ENCODE measurements around the gene SNCG.
"Not testable (repeated sequence)": the region's sequence is repeated elsewhere in the genome, so short reads cannot be mapped to it uniquely, and the experiment has no call there.

The SNCG gene

DNA sequence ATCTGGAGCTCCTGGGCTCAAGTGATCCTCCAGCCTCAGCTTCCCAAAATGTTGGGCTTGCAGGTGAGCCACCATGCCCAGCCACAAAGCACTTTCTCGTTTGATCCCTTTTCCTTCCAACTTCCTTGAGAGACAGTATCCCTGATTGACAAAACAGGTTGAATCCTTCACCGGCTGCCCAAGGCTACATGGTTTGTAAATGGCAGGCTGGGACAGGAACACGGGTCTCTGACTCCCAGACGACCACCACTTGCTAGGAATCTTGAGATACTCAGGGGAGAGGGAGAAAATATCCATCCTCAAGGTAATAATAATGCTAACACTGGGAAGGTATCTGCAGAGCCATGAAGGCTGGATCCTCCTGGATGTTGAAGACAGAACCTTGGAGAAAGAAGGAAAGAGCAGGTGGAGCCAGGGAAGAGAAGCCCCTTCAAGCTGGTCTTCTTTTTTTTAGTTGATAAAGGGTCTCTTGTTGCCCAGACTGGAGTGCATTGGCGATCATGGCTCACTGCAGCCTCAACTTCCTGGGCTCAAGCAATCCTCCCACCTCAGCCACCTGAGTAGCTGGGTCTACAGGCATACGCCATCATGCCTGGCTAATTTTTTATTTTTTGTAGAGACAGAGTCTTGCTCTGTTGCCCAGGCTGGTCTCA is 20.8 kb upstream of the SNCG start:
- Histone ChIP-seq H3K4me3 (ENCODE audit: low read depth in 1 of 2, low read length in 2 of 2) (no peak overlapping the region), H3K36me3 (ENCODE audit: control insufficient read depth in 1 of 2, insufficient read depth in 2 of 2, low read length in 2 of 2) (no peaks in the 10 kb centered on the region), H3K9me3 (ENCODE audit: control insufficient read depth in 1 of 2, low read length in 2 of 2) (no peaks in the 10 kb centered on the region), H3K27ac (ENCODE audit: low read depth, low read length) (no peak overlapping the region), H3K27me3 (ENCODE audit: control insufficient read depth in 1 of 2, insufficient read depth in 2 of 2, low read length in 2 of 2) (no peaks in the 10 kb centered on the region), H3K4me1 (ENCODE audit: control insufficient read depth in 1 of 2, insufficient read depth in 2 of 2, low read length in 2 of 2) (peaks cover 0 to 14% of the 10 kb centered on the region in 2 donors), H3K9ac (ENCODE audit: low read depth in 1 of 2, low read length in 2 of 2) (no peak overlapping the region)

DNA sequence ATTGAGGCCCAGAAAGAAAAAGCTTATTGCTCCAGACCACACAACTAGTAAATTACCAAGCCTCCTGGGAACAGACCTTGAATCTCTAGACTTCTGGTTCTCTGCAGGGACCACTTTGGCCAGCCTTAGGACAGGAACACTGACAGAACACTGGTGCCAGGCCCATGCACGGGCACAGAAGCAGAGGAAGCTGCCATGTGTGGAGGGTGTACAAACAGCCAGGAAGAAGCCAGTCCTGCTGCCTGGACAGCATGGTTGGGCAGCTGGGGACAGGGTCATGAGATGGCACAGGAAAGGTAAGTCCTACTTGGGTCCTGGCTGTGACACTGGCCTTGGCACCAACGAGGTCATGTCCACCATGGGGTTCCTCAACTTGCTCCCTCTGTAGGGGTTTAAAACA is 20.1 kb upstream of the SNCG start:
- no peak overlapping the region for H3K9ac ChIP-seq (ENCODE audit: low read depth in 1 of 2, low read length in 2 of 2)

DNA sequence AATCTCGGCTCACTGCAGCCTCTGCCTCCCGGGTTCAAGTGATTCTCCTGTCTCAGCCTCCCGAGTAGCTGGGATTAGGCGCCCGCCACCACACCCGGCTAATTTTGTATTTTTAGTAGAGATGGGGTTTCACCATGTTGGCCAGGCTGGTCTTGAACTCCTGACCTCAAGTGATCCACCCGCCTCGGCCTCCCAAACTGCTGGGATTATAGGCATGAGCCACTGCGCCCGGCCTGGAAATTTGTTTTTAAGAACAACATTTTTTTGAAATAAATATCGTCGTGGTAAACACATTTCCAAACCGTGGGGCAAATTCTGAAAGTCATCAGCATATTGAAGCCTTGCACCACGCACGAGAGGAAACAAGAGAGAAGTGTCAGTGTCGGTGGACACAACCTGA is 18.3 kb upstream of the SNCG start:
- not testable (repeated sequence) for H3K9me3 ChIP-seq (ENCODE audit: control insufficient read depth in 1 of 2, low read length in 2 of 2); H3K4me3 ChIP-seq (ENCODE audit: low read depth in 1 of 2, low read length in 2 of 2)
- H3K4me1 ChIP-seq (ENCODE audit: control insufficient read depth in 1 of 2, insufficient read depth in 2 of 2, low read length in 2 of 2): peaks cover 0 to 14% of the 10 kb centered on the region in 2 donors

More for the DNA sequence above, 20.1 kb upstream of the SNCG start:
- no peaks in the 10 kb centered on the region for H3K36me3 ChIP-seq (ENCODE audit: control insufficient read depth in 1 of 2, insufficient read depth in 2 of 2, low read length in 2 of 2)
- no peaks in the 10 kb centered on the region for H3K9me3 ChIP-seq (ENCODE audit: control insufficient read depth in 1 of 2, low read length in 2 of 2)
- peaks cover 0 to 14% of the 10 kb centered on the region in 2 donors for H3K4me1 ChIP-seq (ENCODE audit: control insufficient read depth in 1 of 2, insufficient read depth in 2 of 2, low read length in 2 of 2)
- no peaks in the 10 kb centered on the region for H3K27me3 ChIP-seq (ENCODE audit: control insufficient read depth in 1 of 2, insufficient read depth in 2 of 2, low read length in 2 of 2)
- no peak overlapping the region for H3K27ac ChIP-seq (ENCODE audit: low read depth, low read length)
- H3K4me3 ChIP-seq (ENCODE audit: low read depth in 1 of 2, low read length in 2 of 2): no peak overlapping the region

DNA sequence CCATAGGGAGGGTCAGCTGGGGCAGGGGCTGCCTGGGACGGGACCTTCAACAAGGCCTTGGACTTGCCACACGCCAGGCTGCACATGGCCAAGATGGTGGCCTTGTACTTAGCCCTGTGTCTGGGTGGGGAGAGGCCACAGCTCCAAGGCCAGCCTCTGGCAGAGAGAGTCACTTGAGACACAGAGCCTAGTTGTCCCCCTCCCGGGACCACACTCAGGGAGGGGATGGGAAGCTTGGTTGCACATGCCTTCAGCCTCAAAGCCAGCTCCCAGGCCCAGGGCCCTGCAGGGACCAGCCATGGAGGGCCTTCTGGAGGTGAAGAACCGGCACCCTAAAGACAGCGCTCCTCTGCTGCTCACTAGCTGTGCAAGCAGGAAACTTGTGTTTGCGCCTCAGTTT is 17.7 kb upstream of the SNCG start:
- Histone ChIP-seq H3K27ac (ENCODE audit: low read depth, low read length) (no peak overlapping the region), H3K9ac (ENCODE audit: low read depth in 1 of 2, low read length in 2 of 2) (no peak overlapping the region), H3K4me3 (ENCODE audit: low read depth in 1 of 2, low read length in 2 of 2) (no peak overlapping the region), H3K9me3 (ENCODE audit: control insufficient read depth in 1 of 2, low read length in 2 of 2) (no peaks in the 10 kb centered on the region), H3K36me3 (ENCODE audit: control insufficient read depth in 1 of 2, insufficient read depth in 2 of 2, low read length in 2 of 2) (no peaks in the 10 kb centered on the region), H3K27me3 (ENCODE audit: control insufficient read depth in 1 of 2, insufficient read depth in 2 of 2, low read length in 2 of 2) (no peaks in the 10 kb centered on the region), H3K4me1 (ENCODE audit: control insufficient read depth in 1 of 2, insufficient read depth in 2 of 2, low read length in 2 of 2) (peaks cover 0 to 18% of the 10 kb centered on the region in 2 donors)

More for the DNA sequence above, 18.3 kb upstream of the SNCG start:
- not testable (repeated sequence) for H3K27me3 ChIP-seq (ENCODE audit: control insufficient read depth in 1 of 2, insufficient read depth in 2 of 2, low read length in 2 of 2); H3K27ac ChIP-seq (ENCODE audit: low read depth, low read length); H3K36me3 ChIP-seq (ENCODE audit: control insufficient read depth in 1 of 2, insufficient read depth in 2 of 2, low read length in 2 of 2); H3K9ac ChIP-seq (ENCODE audit: low read depth in 1 of 2, low read length in 2 of 2)

DNA sequence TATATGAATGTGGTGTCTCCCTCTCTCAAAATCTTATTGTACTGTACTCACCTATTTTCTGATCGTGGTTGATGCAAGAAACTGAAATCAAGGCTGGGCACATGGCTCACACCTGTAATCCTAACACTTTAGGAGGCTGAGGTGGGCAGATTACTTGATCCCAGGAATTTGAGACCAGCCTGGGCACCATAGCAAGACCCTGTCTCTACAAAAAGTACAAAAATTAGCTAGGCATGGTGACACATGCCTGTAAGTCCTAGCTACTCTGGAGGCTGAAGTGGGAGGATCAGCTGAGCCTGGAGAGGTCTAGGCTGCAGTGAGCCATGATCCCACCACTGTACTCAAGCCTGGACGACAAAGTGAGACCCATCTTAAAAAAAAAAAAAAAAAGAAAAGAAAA is 17.0 kb upstream of the SNCG start:
- H3K4me1 ChIP-seq (ENCODE audit: control insufficient read depth in 1 of 2, insufficient read depth in 2 of 2, low read length in 2 of 2): peaks cover 0 to 21% of the 10 kb centered on the region in 2 donors
- H3K36me3 ChIP-seq (ENCODE audit: control insufficient read depth in 1 of 2, insufficient read depth in 2 of 2, low read length in 2 of 2): no peaks in the 10 kb centered on the region
- no peaks in the 10 kb centered on the region for H3K9me3 ChIP-seq (ENCODE audit: control insufficient read depth in 1 of 2, low read length in 2 of 2)
- H3K9ac ChIP-seq (ENCODE audit: low read depth in 1 of 2, low read length in 2 of 2): no peak overlapping the region
- peaks cover 0 to 3% of the 10 kb centered on the region in 2 donors for H3K27me3 ChIP-seq (ENCODE audit: control insufficient read depth in 1 of 2, insufficient read depth in 2 of 2, low read length in 2 of 2)
- no peak overlapping the region for H3K4me3 ChIP-seq (ENCODE audit: low read depth in 1 of 2, low read length in 2 of 2)
- H3K27ac ChIP-seq (ENCODE audit: low read depth, low read length): no peak overlapping the region

DNA sequence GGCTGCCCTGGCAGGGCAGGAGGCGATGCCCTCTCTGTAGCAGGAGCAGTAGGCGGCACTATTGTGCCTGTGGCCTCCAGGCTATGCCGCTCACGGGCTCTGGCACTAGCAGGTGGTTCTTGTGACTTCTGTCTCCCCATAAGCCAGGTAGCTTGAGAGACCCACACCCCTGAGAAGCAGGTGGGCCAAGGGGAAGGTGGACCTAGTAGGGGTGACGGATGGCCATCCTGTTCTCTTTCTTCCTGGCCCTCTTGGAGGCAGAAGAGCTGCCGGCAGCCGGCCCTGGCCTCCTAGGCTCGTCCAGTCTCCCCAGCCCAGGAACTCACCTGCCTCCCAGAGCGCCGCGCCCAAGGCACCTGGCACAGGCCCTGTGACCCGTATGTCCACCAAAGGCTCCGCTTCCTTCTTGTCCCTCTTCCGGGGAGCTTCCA is 16.4 kb upstream of the SNCG start:
- H3K36me3 ChIP-seq (ENCODE audit: control insufficient read depth in 1 of 2, insufficient read depth in 2 of 2, low read length in 2 of 2): no peaks in the 10 kb centered on the region
- no peaks in the 10 kb centered on the region for H3K9me3 ChIP-seq (ENCODE audit: control insufficient read depth in 1 of 2, low read length in 2 of 2)
- H3K27me3 ChIP-seq (ENCODE audit: control insufficient read depth in 1 of 2, insufficient read depth in 2 of 2, low read length in 2 of 2): peaks cover 3 to 8% of the 10 kb centered on the region in 2 donors
- no peak overlapping the region for H3K27ac ChIP-seq (ENCODE audit: low read depth, low read length)
- H3K4me1 ChIP-seq (ENCODE audit: control insufficient read depth in 1 of 2, insufficient read depth in 2 of 2, low read length in 2 of 2): peaks cover 0 to 21% of the 10 kb centered on the region in 2 donors
- H3K9ac ChIP-seq (ENCODE audit: low read depth in 1 of 2, low read length in 2 of 2): peak overlapping the region in 1 of 2 donors; percentile 32
- H3K4me3 ChIP-seq (ENCODE audit: low read depth in 1 of 2, low read length in 2 of 2): peak overlapping the region in 1 of 2 donors; percentile 40

DNA sequence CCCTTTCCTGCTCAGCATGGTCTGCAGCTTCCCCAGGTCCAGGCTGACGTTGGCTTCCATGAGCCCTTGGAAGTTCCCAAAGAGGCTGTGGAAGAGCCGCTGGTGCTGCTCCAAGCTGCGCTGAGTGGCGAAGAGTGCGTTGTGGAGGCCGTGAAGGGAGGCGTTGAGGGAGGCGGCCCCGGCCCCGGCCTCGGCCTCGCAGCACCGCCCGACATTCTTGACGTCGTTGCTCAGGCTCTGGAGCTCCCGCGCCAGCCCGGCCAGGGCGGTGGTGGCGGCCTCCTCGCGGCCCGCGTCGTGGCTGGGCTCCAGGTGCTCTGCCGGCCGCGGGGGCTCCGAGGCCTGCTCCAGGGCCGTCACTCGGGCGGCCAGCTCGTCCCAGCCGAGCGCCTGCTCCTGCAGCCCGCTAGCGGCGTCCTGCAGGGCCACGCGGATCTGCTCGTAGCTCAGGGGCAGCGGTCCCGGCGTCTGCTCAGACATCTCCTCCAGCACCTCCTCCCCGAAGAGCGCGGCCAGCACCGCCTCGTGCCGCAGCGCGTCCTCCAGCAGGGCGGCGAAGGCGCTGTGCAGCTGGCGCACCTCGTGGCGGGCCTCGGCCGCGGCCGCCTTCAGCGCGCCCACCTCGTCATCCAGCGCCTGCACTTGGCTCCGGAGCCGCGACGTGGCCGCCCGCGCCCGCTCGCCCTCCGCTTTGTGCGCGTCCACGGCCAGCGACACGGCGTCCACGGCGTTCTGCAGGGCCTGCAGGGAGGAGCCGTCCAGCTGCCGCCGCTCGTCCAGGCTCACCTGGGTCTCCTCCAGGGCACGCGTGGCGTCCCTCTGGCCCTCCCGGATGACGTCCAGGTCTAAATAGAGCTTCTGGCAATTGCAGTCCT is 15.7 kb upstream of the SNCG start:
- H3K4me1 ChIP-seq (ENCODE audit: control insufficient read depth in 1 of 2, insufficient read depth in 2 of 2, low read length in 2 of 2): peaks cover 0 to 21% of the 10 kb centered on the region in 2 donors
- H3K4me3 ChIP-seq (ENCODE audit: low read depth in 1 of 2, low read length in 2 of 2): peak overlapping the region in 1 of 2 donors; percentile 40
- peaks cover 3 to 8% of the 10 kb centered on the region in 2 donors for H3K27me3 ChIP-seq (ENCODE audit: control insufficient read depth in 1 of 2, insufficient read depth in 2 of 2, low read length in 2 of 2)
- H3K27ac ChIP-seq (ENCODE audit: low read depth, low read length): no peak overlapping the region
- peak overlapping the region in 1 of 2 donors; percentile 32 for H3K9ac ChIP-seq (ENCODE audit: low read depth in 1 of 2, low read length in 2 of 2)
- H3K36me3 ChIP-seq (ENCODE audit: control insufficient read depth in 1 of 2, insufficient read depth in 2 of 2, low read length in 2 of 2): no peaks in the 10 kb centered on the region
- no peaks in the 10 kb centered on the region for H3K9me3 ChIP-seq (ENCODE audit: control insufficient read depth in 1 of 2, low read length in 2 of 2)

DNA sequence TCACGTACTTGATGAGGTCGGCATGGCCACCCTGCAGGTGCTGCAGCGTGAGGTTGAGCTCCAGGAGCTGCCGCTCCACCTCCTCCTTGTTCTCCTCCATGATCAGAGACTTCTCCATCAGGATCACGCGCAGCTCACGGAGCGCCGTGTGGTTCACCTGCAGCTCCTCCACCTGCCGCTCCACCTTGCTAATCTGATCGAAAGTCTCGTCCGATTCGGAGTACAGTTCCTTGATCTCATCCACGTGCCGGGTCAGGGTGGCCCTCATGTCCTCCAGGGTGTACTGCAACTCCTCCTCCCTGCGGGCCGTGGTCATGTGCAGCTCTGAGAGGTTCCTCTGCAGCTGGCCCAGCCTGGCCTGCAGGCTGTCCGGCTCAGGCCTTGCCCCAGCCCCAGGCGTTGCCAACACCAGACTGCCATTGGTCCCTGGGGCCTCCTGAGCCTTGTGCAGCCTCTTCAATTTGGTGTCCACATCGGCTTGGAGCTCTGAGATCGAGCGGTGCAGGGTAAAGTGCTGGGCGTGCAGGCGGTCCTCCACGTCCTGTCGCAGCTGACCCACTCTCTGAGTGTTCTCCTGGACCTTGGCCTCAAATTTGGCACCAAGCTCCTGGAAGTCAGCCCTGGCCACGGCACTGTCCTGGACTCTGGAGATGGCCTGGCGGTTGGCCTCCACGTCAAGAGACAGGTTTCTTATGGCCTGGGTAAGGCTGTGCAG is 14.9 kb upstream of the SNCG start:
- Histone ChIP-seq H3K9ac (ENCODE audit: low read depth in 1 of 2, low read length in 2 of 2) (no peak overlapping the region), H3K4me1 (ENCODE audit: control insufficient read depth in 1 of 2, insufficient read depth in 2 of 2, low read length in 2 of 2) (peaks cover 0 to 21% of the 10 kb centered on the region in 2 donors), H3K4me3 (ENCODE audit: low read depth in 1 of 2, low read length in 2 of 2) (no peak overlapping the region), H3K36me3 (ENCODE audit: control insufficient read depth in 1 of 2, insufficient read depth in 2 of 2, low read length in 2 of 2) (no peaks in the 10 kb centered on the region), H3K9me3 (ENCODE audit: control insufficient read depth in 1 of 2, low read length in 2 of 2) (no peaks in the 10 kb centered on the region), H3K27me3 (ENCODE audit: control insufficient read depth in 1 of 2, insufficient read depth in 2 of 2, low read length in 2 of 2) (peaks cover 3 to 8% of the 10 kb centered on the region in 2 donors), H3K27ac (ENCODE audit: low read depth, low read length) (no peak overlapping the region)

DNA sequence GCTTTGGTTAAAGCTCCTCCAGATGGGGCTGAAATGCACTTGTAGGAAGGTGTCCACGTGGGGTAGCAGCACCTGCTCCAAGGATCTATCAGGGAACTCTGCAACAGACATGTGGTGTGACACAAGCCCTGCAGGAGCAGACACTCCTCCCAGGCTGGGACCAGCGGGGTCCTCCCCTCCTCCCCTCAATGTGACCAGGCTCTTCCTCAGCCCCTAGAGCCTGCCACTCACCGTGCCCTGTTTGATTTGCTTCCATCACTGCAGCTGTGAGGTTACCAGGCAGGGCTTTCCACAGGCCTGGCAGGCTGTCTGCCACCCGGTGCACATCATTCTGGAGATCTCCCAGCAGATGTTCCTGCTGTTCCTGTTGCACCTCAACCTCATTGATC is 14.4 kb upstream of the SNCG start:
- Histone ChIP-seq H3K27ac (ENCODE audit: low read depth, low read length) (no peak overlapping the region), H3K4me3 (ENCODE audit: low read depth in 1 of 2, low read length in 2 of 2) (no peak overlapping the region), H3K4me1 (ENCODE audit: control insufficient read depth in 1 of 2, insufficient read depth in 2 of 2, low read length in 2 of 2) (peaks cover 0 to 21% of the 10 kb centered on the region in 2 donors), H3K36me3 (ENCODE audit: control insufficient read depth in 1 of 2, insufficient read depth in 2 of 2, low read length in 2 of 2) (no peaks in the 10 kb centered on the region), H3K9ac (ENCODE audit: low read depth in 1 of 2, low read length in 2 of 2) (no peak overlapping the region), H3K27me3 (ENCODE audit: control insufficient read depth in 1 of 2, insufficient read depth in 2 of 2, low read length in 2 of 2) (peaks cover 3 to 8% of the 10 kb centered on the region in 2 donors), H3K9me3 (ENCODE audit: control insufficient read depth in 1 of 2, low read length in 2 of 2) (no peaks in the 10 kb centered on the region)

DNA sequence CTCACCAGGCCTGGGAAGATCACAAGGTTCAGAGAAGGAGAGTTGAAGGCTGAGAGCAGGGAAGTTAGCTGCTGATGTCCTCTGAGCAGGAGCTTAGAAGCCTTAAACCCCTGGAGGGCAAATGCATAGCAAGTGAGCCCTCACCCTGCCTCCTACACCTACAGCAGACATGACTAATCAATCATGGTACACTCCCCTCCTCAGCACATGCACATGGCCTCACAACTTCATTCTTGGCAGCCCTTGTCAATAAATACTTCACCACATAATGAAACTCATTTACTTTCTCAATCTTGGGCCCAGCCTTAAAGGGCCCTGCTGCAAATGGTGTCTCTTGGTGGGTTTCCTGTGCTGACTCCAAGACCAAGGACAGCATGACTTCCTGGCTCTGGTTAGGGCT is 13.9 kb upstream of the SNCG start:
- H3K27ac ChIP-seq (ENCODE audit: low read depth, low read length): no peak overlapping the region
- peaks cover 0 to 20% of the 10 kb centered on the region in 2 donors for H3K4me1 ChIP-seq (ENCODE audit: control insufficient read depth in 1 of 2, insufficient read depth in 2 of 2, low read length in 2 of 2)
- no peaks in the 10 kb centered on the region for H3K36me3 ChIP-seq (ENCODE audit: control insufficient read depth in 1 of 2, insufficient read depth in 2 of 2, low read length in 2 of 2)

More for the DNA sequence above, 13.9 kb upstream of the SNCG start:
- Histone ChIP-seq H3K9ac (ENCODE audit: low read depth in 1 of 2, low read length in 2 of 2) (no peak overlapping the region), H3K27me3 (ENCODE audit: control insufficient read depth in 1 of 2, insufficient read depth in 2 of 2, low read length in 2 of 2) (peaks cover 3 to 8% of the 10 kb centered on the region in 2 donors), H3K9me3 (ENCODE audit: control insufficient read depth in 1 of 2, low read length in 2 of 2) (no peaks in the 10 kb centered on the region), H3K4me3 (ENCODE audit: low read depth in 1 of 2, low read length in 2 of 2) (no peak overlapping the region)

All from duodenal mucosa (tissue), 2 donors.